ENCODE results near the gene PIP4K2C.
"Not testable (repeated sequence)": the region's sequence is repeated elsewhere in the genome, so short reads cannot be mapped to it uniquely, and the experiment has no call there.

Gene PIP4K2C

DNA sequence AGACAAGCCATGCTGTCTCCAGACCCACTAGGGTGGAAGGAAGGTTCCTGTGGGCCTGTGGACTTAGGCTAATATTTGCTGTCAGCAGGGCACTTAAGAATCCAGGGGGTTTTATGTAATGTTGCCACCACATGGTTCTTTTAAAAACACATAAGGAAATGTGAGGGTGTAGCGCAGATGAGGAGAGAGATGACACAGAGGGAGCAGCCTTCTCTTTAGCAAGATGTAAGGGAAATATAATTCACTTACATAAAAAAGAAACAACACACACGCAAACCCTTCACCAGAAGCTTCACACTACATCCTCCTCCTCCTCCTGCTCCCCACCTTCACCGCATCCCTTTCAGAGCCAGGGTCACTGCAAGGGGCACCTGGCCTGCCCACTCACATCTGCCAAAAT lies 4.9 kb upstream of the PIP4K2C start:
- no peak for DNase-seq

DNA sequence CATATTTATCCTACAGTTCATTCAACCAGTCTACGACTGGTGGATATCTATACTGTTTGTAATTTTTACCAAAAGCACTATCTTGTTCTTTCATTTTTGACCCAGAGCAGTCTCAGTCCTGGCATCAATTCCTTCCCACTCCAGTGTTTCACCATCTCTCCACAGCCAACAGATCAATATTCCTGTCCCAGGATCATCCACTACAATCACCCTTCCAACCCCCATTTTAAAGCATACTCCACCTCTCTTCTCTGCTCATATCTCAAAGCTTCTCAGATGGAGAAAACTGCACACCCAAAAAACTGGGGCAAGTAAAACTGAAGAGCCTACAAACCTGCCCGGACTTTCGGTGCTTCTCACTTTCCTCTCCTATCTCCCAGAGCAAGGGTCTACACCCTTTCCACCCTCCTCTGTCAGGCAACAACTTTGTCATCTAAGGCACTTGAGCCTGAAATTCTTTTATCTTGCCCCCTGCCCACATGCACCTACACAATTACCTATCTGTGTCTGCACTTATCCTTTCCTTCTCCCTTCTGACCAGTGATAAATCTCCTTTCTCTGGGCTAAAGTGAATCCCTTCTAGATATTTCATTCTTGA lies 4.1 kb upstream of the PIP4K2C start:
- no peak for DNase-seq

DNA sequence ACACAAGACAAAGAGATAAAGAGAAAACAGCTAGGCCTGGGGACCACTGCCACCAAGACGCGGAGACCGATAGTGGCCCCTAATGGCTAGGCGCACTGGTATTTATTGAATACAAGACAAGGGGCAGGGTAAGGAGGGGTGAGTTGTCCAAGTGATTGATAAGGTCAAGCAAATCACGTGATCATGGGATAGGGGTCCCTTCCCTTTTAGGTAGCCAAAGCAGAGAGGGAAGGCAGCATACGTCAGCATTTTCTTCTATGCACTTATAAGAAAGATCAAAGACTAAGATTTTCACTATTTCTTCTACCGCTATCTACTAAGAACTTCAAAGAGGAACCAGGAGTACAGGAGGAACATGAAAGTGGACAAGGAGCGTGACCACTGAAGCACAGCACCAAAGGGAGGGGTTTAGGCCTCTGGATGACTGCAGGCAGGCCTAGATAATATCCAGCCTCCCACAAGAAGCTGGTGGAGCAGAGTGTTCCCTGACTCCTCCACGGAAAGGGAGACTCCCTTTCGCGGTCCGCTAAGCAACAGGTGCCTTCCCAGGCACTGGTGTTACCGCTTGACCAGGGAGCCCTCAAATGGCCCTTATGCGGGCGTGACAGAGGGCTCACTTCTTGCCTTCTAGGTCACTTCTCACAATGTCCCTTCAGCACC lies 1.9 kb upstream of the PIP4K2C start:
- not testable (repeated sequence) for DNase-seq

DNA sequence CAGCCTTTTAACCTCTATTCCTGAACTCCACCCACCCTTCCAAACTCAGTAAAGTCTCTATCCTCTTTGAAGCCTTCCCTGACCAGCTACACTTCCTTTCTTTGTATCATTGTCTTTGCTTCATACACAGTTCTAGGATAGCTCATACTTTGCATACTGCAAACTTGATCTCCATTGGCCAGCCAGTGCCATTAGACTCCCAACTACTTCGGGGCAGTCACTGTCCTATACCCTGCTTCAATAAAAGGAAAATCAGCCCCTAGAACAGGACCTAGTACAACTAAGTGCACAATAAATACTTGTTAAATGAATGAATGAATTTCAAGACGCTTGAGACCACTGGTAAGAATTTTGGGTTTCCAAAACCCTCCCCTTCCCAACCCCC lies 521 bp upstream of the PIP4K2C start:
- DNase-seq = no peak

DNA sequence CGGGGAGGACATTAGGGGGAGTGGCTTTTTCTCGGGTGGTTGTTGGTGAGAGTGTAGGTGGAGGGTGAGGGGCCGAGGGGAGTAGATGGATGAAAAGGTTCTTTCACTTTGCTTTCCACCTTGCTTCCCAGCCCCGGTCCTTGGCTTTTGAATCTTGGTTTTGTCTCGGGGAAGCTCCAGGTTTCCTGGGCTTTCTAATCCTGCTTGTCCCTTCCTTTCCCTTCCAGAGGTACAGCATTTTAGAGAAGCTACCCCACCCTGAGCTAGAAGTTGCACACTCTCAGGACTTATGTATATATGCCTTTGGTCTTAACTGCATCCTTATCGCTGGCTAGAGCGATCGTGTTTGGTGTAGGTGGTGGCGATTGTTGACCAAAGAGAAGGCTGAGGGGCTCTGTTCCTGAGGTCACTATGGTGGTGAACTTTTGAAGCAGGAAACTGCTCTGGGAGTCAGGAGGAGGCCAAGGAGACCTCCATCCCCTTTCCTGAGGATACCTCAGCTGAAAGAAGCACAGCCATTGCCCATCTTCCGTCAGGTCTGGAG lies 862 bp downstream of the PIP4K2C start:
- DNase-seq = no peak

DNA sequence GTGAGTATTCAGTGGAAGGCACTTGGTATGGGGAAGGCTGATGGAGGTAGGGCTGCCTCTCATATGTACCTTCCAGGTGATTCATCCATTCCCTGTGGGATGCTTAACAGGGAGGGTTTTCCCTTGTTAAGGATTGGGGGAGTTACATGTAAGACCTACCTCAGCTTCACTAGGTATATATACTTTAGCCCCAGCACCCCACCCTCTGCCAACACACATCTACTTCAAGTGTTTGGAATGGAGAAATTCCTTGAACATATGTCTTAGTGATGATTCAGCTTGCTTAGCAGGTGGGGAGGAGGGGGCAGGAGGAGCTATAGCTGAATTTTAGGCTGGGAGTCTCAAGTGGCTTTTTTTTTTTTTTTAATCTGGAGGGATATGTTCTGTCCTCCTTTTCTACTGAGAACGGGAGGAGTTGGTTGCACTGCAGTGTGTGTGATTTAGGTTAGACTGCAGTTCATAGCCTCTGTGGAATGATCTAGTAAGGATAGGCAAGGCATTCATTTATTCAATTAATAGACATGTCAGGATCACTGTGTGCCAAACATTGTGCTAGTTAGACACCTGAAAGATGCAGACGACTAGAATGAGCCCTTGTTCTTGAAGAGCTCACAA lies 1.7 kb downstream of the PIP4K2C start:
- DNase-seq = no peak

DNA sequence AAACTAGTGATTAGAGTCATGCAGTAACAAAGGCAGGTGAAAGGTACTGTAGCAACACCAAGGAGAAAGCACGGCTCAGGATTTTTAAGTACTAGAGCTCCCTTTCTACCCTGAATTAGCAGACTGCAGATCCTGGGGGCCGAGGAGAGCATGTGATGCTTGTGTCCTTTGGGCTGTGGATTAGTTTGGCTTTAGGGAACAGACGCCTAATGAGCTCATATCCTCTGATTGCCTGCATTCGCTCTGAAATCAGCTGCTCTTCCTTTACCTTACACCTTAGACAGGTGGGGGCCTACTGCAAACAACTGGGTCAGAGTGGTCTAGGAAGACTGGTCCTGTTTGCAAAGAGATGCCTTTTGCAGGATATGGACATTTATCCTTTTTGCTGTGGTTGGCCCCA lies 2.2 kb downstream of the PIP4K2C start:
- no peak for DNase-seq

DNA sequence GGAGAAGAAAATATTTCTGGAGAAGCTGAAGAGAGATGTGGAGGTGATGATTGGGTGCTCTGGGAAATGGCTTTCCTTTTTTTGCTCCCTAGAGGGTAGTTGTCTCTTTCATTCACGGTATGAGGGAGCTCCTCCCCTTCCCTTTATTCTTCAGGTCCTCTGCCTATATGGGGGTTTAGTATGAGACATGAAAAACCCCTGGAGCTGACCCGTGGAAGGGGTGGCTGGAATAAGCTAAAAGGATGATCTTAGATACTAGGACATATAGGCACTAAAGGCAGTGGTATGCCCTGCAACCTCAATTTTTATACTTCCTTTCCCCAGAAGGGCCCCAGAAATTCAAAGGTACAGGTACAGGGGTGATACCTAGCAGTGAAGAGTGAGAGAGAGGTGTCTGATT lies 9.4 kb downstream of the PIP4K2C start:
- no peak for DNase-seq

DNA sequence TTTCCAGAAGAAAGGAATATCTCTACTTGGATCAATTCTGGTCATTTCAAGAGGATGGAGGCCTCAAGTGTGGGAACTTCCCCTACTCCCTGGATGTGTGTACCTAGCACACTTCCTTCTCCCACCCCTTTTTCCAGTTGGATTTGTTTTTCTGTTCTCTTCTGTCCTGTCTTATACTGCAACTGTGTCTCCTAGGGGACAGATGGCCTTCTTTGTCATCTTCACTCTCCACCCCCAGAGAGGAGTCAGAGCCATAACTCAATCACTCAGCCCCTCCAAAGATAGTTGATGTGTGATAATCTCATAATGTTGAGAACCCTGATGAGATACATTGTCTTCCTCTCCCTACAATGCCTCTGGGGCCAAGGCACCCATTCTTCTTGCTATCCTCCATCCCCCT lies 11.6 kb downstream of the PIP4K2C start:
- DNase-seq = no peak

DNA sequence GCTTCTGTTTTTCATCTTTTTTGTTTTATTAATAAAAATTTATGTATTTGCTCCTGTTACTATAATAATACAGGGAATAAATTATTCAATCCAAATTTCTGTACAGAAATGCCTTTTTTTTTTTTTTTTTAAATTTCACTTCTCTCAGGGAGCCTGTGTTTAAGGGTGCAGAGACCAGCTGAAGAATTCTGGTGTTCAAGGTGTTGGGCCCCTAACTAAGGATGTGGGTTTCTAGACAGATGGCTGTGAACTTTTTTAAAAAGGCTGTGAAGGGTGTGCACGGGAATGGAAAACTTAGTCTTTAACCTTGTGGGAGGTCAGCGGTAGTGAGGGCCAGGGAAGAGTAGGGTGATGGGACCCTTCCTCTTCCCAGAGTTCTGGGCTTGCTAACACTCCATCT lies 12.3 kb downstream of the PIP4K2C start:
- no peak for DNase-seq

DNA sequence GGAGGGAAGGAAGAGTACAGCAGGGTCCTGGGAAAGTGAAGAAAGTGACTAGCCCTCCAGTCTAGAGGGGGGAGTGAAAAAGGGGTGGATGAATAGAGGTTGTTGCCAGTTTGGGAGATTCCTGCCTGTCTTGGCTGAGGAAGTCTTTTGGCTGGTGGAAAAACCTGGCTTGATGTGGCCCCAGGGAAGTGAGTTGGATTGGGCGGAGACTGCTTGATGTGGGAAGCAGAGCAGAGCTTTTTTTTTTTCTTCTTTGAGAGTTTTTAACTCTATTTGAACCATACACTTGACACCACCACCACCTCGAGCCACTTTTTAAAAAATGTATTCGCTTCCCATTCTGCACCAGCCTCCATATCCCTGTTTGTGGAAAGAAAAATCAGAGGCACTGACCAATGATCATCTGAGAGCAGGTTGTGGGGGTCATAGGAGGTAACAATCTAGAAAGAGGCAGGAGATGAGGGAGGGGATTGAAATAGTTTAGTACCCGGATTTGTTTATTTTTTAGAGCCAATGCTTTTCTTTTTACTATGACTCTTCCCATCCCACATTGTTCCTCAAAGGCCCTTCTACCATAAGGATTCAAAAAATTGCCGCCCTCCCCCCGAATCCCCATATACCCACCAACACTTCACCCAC lies 12.9 kb downstream of the PIP4K2C start:
- no peak for DNase-seq

DNA sequence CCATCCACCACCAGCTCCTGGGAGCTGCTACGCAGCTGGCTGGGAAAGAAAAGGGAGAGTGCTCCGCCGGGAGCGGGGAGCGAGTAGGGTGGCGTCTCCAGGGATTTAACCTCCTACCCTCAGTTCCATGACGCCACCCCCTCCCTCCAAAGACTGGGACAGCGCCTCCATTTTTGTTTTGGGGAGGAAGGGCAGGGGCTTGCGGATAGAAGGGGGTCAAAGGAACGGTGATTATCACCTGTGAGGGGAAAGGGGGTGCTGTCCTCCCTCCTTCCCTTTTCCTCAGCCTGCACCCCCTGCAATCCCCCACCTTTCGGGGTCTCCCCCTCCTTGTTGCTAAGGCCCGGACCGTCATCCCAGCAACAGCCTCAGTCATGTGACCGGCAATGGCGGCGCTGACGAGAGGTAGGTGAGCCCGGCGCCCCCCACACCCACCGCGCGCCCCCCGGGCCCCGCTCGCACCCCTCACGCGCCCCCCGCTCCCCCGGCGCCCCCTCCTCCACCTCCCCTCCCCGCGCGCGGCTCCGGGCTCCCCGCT lies 13.5 kb downstream of the PIP4K2C start, which contains the start of gene DTX3:
Gene DTX3 (plus strand): TSS at position 371 of the 538 bp plus-strand sequence. CDS start 1,694 bp downstream, outside the sequence.
- DNase-seq = peak; percentile 38

DNA sequence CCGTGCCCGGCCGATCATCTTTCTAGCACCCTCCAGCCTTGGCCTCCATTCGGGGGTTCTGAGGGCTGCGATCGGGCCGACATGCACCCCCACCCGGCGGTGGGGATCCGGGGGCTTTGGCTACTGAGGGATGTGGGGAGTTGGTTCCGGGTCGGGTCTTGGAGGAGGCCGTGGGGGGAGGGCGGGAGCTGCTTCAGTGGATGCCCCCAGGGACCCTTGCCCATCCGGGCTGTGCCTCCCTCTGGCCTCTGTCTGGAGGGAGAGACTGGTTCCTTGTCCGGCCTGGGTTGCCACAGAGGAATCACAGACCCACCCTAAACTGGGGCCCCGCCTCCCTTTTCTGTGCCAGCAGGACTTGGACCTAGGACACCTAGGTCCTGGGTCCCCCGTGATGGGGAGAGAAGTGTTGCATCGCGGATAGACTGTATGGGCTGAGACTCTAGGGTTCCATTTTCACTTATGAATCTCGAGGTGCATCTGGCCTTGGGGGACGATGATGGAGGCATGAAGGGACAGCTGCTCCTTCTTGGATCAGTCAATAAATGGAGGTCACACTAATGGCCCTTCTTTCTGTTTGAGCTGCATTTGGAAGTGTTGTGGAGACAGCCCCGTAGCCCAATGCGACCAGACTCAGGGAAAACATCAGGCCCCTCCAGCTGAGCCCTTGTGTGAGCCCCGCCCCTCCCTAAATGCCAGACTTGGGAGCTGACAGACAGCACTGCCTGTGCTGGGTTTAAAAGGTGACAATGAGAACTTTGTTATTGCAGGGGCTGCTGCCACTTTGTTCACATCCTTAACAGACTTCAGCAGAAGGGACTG lies 14.2 kb downstream of the PIP4K2C start:
- no peak for DNase-seq

DNA sequence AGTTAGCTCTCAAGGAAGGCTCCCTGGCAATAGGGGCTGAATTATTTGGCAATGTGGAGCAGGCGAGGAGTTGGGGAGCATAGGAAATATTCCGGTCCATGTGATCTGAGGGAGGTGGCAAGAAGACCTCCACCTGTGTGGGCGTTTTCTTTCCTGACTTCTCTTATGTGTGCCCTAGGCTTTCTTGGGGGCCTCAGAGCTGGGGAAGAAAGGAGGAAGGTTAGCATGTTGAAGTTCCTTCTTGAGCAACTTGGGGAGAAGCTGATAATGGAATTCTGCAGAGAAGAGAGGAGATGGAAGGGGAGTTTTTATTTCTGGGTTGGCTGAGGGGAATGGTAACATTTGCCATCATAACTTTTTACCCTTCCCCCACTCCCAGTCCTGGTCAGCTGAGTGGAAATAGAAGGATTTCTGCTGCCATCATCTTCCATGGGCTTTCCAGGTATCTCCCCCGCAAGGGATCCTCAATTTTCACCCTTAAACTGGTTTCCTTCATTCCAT lies 14.9 kb downstream of the PIP4K2C start:
- DNase-seq = no peak

DNA sequence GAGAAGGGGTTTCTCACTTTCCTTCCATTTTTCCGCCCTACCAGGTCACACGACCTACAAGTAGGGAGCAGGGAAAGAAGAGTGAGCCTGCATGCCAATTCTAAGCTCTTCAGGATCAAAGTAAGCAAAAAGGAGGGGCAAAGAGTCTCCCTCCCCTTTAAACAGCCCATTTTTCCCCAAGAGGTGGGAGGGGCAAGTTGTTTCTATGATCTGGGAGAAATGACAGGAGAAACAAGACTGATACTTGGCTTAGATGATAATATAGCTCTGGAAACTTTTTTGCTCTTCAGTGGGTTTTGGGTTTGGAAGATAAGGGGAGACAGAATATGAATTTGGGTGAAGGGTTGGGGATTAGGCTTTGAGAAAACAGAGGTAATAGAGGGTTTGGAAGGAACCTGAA lies 15.4 kb downstream of the PIP4K2C start:
- DNase-seq = no peak

DNA sequence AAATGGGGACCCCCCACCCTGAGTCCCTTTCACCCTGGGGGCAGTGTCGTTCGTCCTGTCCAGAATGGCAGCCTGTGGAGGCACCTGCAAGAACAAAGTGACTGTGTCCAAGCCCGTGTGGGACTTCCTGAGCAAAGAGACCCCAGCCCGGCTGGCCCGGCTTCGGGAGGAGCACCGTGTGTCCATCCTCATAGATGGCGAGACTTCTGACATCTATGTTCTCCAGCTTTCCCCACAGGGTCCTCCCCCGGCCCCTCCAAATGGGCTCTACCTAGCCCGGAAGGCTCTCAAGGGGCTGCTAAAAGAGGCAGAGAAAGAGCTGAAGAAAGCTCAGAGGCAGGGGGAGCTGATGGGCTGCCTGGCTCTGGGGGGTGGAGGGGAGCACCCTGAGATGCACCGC lies 15.8 kb downstream of the PIP4K2C start:
- no peak for DNase-seq

DNA sequence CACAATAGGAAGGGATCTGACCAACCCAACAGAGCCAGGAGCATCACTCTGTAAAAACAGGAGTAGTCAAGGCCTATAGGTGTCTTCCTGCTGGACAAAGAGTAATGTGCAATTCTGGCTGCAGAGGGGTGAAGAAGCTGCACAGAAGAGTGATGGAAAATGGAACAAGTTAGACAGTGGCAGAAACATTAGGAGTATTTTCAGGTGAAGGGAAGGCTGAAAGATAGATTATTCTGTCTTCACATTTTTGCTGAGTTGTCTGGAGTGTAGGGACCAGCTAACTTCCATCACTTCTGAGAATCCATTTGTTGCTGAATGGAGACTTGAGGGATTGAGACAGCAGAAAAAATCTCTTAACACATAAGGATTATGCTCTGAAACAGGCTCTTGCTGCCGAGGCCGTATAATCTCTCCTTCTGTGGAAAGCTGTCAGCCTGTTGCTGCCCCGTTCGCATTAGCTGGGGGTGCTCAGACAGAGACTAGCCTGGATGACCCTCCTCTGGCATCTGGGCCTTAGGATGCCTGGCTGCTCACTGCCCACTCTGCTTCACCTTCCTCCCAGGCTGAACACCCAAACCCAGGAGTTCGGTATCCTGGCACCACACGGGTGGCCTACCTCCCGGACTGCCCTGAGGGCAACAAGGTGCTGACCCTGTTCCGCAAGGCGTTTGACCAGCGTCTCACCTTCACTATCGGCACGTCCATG lies 17.1 kb downstream of the PIP4K2C start:
- DNase-seq = no peak

DNA sequence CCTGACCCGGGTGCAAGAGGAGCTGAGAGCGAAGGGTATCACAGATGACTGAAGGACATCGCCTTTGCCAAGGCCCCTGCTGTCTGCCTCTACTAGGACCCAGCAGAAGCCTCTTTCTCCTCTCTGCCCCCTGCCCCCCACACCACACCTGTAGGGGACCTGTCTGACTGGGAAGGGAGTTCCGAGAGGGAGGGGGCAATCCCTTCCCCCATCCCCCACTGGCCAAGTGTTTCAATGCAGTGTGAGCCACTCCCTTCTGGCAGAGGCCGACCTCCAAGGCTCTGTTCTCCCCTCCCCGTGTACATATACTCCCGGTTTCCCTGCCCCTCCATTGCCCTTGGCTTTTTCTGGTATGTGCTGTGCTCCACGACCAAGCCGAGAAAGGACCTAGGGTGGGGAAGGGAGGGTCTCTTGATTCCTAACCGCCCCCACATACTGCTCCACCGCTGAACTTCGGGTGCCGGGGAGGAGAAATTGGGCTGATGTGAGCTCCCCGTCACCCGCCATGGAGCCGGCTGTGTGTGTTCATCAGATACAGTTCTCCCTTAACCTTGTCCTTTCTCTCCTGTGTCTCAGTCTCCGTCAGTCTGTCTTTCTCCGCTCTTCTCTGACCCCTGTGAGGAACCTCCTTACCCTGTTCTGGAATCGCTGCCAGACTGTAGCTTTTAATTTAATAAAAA lies 18.2 kb downstream of the PIP4K2C start:
- no peak for DNase-seq

DNA sequence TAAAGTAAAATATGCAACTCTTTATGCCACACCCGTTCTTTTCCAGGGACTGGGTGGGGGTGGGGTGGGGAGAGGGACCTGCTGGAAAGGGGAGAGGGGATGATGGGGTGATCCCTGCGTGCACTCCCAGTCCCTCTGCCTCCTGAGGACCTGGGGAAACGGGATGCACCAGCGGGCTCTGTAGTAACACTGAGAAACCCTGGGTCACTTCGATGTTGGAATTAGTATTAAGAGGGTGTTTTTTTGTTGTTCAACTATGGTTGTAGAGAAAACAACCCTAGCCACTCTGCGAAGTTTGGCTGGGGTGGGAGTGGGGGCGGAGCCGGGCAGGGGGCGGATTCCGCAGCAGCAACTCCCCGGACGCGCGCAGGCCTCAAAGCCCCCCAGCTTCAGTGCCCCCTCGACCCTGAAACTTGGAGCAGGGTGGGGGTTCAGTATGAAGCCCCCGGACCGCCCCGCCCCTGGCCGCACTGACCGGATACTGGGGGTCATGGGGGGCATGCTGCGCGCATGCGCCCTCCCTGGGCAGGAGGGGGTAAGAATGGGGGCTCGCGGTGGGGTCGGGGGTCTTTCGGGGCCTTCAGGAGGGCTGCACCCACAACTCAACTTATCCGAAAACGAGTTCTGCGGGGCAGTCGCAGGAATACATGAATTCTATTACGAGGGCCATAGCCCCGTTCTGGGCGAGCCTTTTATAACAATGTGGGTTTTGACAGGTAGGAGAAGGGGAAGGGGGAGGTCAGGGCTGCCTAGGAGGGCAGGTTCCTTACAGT lies 19.0 kb downstream of the PIP4K2C start:
- DNase-seq = no peak

DNA sequence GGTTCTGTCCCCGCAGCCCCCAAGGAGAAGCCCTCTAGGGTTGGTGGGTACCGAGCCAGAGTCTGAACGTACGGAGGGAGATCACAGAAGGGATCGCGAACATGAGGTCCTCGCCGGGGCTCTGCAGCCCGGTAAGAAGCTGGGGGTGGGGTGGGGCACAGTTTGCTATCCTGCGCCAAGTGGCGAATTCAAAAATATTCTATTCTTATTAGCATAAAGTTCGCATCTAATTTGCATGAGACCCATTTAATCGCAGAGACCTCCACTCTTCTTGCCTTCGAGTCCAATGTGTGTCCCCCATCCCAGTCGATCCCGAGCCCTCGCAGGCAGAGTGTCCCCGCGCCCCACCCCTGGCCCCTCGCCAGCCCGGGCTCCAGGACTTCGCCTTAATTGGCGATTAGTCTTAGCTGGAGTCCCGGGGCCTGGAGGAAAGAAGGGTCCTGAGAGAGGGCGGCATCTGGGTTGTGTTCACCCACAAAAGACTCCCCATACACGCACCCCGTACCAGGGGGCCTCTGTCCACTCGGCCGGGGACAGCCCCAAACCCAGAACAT lies 19.6 kb downstream of the PIP4K2C start:
- no peak for DNase-seq
